ENCODE measurements around the gene SDK2.

- TF ChIP-seq CTCF (conservative IDR thresholded peaks at IDR 0.05; ENCODE audit: low read depth, low read length) (no peak), EZH2 (IDR thresholded peaks at IDR 0.05; ENCODE audit: borderline replicate concordance, low read depth, low read length, poor library complexity, severe bottlenecking) (no peak)
Observed at GRCh38 chr17:73319766-73320165, 324.5 kb downstream of the SDK2 start.
